Erythroblast (primary cell): ENCODE measurements around the gene HEXIM2.

ENCODE experiments used
- GATA1 ChIP-seq: IDR thresholded peaks from 2 replicates; pipeline ENCODE4 v1.6.1; 2011; ENCODE audit warnings: low read depth, mild to moderate bottlenecking, control low read depth, low read length, moderate library complexity
- POLR2A ChIP-seq: IDR thresholded peaks from 2 replicates; pipeline ENCODE4 v1.6.1; 2011; ENCODE audit warnings: mild to moderate bottlenecking, low read length

DNA sequence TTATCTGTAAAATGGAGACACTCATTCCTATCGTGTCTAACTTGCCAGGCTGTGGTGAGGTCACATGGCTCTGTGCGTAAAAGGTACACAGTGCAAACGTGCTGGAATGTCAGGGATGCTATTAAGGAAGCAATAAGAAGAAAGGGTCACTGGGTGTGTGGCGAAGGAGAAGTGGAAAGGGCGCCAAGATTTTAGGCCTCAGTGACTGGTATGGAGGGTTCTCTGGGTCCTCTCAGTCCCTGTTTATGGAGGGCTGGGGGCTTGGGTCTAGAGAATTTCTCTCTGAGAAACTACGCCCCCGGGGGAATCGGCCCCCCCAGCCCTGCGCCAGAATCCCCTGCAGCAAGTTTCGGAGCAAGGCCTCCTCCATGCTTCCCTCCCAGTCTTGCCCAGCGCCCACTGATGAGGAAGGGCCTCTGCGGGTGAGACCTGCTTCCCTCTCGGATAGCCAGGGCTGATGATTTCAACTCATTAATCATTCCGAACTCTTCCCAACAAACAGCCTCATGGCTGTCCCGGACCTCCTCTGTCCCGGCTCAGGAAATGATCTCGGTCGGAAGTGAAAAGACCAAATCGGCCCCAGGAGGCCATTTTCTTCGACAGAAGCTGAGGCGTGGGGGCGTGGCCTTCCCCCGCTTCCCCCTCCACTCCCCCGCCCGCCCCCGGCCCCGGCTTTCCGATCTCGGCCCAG, 14.6 kb upstream of the HEXIM2 start:
- TF ChIP-seq POLR2A: peak; percentile 64
- no peak for TF ChIP-seq GATA1
